ENCODE results near the gene CDK3. TPM values are rescaled to one million over a fixed set of nuclear protein-coding genes. Genes with fewer than 3 reads are reported as not detected.

CDK3 gene
- total RNA-seq, 1 experiment from 2014 or later: 11.7 TPM

- Histone ChIP-seq H4K91ac (ENCODE audit: insufficient read length, low read depth, low read length) (no peak overlapping the region), H4K20me1 (ENCODE audit: control insufficient read depth, insufficient read depth, insufficient read length) (no peaks in the 10 kb centered on the region), H3K9me3 (ENCODE audit: control insufficient read depth, low read depth, low read length) (no peaks in the 10 kb centered on the region), H4K8ac (replicated peaks; ENCODE audit: insufficient read length, low read depth, low read length) (no peak overlapping the region), H2BK5ac (ENCODE audit: insufficient read length, low read length) (no peak overlapping the region), H3K4me2 (ENCODE audit: insufficient read depth, insufficient read length, low read length) (no peak overlapping the region), H3T11ph (ENCODE audit: low read length) (no peak overlapping the region), H3K27ac (ENCODE audit: insufficient read length, low read depth, low read length) (no peak overlapping the region), H2BK12ac (ENCODE audit: insufficient read length, low read depth, low read length) (no peak overlapping the region), H3K79me1 (ENCODE audit: insufficient read depth, low read depth, low read length, poor library complexity, severe bottlenecking) (no peaks in the 10 kb centered on the region), H3K14ac (ENCODE audit: insufficient read depth, low read length) (no peak overlapping the region), H3K79me2 (ENCODE audit: insufficient read depth, low read length) (no peaks in the 10 kb centered on the region), H3K18ac (ENCODE audit: insufficient read length, low read depth, low read length) (no peak overlapping the region), H3K23me2 (ENCODE audit: insufficient read length, low read depth, low read length, poor library complexity, severe bottlenecking) (no peaks in the 10 kb centered on the region), H2BK15ac (ENCODE audit: low read depth, low read length) (no peak overlapping the region), H2BK20ac (ENCODE audit: low read depth, low read length, poor library complexity, severe bottlenecking) (no peak overlapping the region), H2AK5ac (ENCODE audit: insufficient read length, low read length) (no peak overlapping the region), H4K5ac (ENCODE audit: insufficient read length, low read depth, low read length) (no peak overlapping the region), H3K23ac (ENCODE audit: insufficient read length, low read depth, low read length) (no peak overlapping the region), H3K27me3 (ENCODE audit: insufficient read depth, low read length) (no peaks in the 10 kb centered on the region), H3K4ac (ENCODE audit: low read depth, low read length) (no peak overlapping the region), H2BK120ac (ENCODE audit: low read depth, low read length, poor library complexity, severe bottlenecking) (no peak overlapping the region), H3K56ac (ENCODE audit: insufficient read length, low read depth, low read length) (no peak overlapping the region), H3K4me1 (ENCODE audit: insufficient read depth, low read length) (no peaks in the 10 kb centered on the region), H3K9ac (ENCODE audit: extremely low read depth, insufficient read length, low read length) (no peak overlapping the region), H2AFZ (ENCODE audit: low read length) (no peak overlapping the region)
- Mint-ChIP-seq H3K4me3 (no peak overlapping the region), H3K4me1 (peaks cover 3 to 15% of the 10 kb centered on the region in 2 experiments), H3K9me3 (no peaks in the 10 kb centered on the region), H3K27me3 (ENCODE audit: low read depth) (no peaks in the 10 kb centered on the region), H3K36me3 (ENCODE audit: insufficient read depth in 1 of 3, low read depth in 3 of 3) (peaks cover 34 to 76% (median 70%) of the 10 kb centered on the region in 3 experiments; a peak in 6 of 7 replicates), H3K27ac (peak overlapping the region in 1 of 3 experiments; percentile 51; a peak in 2 of 7 replicates)
- no CpG with 5 or more reads among the region's 6 CpGs for WGBS (ENCODE audit: extremely low coverage, insufficient read length, low lambda C conversion rate)
- TF ChIP-seq CTCF (conservative IDR thresholded peaks at IDR 0.05): no peak
- DNase-seq: no peak
Observed at GRCh38 chr17:76051561-76051960, 50.9 kb downstream of the CDK3 start.

Measured in H9 (cell line).